ENCODE results near the gene CLEC18C.
"Not testable (repeated sequence)": the region's sequence is repeated elsewhere in the genome, so short reads cannot be mapped to it uniquely, and the experiment has no call there.

DNA sequence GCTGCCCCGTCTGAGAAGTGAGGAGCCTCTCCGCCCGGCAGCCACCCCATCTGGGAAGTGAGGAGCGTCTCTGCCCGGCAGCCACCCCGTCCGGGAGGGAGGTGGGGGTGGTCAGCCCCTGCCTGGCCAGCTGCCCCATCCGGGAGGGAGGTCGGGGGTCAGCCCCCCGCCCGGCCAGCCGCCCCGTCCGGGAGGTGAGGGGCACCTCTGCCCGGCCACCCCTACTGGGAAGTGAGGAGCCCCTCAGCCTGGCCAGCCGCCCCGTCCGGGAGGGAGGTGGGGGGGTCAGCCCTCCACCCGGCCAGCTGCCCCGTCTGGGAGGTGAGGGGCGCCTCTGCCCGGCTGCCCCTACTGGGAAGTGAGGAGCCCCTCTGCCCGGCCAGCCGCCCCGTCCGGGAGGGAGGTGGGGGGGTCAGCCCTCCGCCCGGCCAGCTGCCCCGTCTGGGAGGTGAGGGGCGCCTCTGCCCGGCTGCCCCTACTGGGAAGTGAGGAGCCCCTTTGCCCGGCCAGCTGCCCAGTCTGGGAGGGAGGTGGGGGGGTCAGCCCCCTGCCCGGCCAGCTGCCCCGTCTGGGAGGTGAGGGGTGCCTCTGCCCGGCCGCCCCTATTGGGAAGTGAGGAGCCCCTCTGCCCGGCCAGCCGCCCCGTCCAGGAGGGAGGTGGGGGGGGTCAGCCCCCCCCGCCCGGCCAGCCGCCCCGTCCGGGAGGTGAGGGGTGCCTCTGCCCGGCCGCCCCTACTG is 31.2 kb downstream of the CLEC18C start:
- TF ChIP-seq POLR2AphosphoS5, GABPA (IDR thresholded peaks at IDR 0.05; ENCODE audit: low read depth): not testable (repeated sequence)
- TF ChIP-seq, protein P1, sequence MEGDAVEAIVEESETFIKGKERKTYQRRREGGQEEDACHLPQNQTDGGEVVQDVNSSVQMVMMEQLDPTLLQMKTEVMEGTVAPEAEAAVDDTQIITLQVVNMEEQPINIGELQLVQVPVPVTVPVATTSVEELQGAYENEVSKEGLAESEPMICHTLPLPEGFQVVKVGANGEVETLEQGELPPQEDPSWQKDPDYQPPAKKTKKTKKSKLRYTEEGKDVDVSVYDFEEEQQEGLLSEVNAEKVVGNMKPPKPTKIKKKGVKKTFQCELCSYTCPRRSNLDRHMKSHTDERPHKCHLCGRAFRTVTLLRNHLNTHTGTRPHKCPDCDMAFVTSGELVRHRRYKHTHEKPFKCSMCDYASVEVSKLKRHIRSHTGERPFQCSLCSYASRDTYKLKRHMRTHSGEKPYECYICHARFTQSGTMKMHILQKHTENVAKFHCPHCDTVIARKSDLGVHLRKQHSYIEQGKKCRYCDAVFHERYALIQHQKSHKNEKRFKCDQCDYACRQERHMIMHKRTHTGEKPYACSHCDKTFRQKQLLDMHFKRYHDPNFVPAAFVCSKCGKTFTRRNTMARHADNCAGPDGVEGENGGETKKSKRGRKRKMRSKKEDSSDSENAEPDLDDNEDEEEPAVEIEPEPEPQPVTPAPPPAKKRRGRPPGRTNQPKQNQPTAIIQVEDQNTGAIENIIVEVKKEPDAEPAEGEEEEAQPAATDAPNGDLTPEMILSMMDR (IDR thresholded peaks at IDR 0.05; ENCODE audit: insufficient read depth, low read length) = not testable (repeated sequence)
- TF ChIP-seq, protein P2, sequence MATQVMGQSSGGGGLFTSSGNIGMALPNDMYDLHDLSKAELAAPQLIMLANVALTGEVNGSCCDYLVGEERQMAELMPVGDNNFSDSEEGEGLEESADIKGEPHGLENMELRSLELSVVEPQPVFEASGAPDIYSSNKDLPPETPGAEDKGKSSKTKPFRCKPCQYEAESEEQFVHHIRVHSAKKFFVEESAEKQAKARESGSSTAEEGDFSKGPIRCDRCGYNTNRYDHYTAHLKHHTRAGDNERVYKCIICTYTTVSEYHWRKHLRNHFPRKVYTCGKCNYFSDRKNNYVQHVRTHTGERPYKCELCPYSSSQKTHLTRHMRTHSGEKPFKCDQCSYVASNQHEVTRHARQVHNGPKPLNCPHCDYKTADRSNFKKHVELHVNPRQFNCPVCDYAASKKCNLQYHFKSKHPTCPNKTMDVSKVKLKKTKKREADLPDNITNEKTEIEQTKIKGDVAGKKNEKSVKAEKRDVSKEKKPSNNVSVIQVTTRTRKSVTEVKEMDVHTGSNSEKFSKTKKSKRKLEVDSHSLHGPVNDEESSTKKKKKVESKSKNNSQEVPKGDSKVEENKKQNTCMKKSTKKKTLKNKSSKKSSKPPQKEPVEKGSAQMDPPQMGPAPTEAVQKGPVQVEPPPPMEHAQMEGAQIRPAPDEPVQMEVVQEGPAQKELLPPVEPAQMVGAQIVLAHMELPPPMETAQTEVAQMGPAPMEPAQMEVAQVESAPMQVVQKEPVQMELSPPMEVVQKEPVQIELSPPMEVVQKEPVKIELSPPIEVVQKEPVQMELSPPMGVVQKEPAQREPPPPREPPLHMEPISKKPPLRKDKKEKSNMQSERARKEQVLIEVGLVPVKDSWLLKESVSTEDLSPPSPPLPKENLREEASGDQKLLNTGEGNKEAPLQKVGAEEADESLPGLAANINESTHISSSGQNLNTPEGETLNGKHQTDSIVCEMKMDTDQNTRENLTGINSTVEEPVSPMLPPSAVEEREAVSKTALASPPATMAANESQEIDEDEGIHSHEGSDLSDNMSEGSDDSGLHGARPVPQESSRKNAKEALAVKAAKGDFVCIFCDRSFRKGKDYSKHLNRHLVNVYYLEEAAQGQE (IDR thresholded peaks at IDR 0.05; ENCODE audit: insufficient replicate concordance, low read depth) = not testable (repeated sequence)

Measured in HL-60 (cell line).